H1 (cell line): ENCODE measurements around the gene RTEL1. TPM values are rescaled to one million over a fixed set of nuclear protein-coding genes. Genes with fewer than 3 reads are reported as not detected.

Source experiments
- CTCF ChIA-PET: fragments of 300-600 bp; sonication (Branson Sonifier 250); formaldehyde crosslinking; loops from one replicate; lab custom pipeline; 2021; ENCODE audit not compliant: partially characterized antibody; lab: Charles Lee
- POLR2A ChIA-PET: fragments of 300-600 bp; sonication (Branson Sonifier 250); formaldehyde crosslinking; loops from one replicate; lab custom pipeline; 2021; ENCODE audit warnings: inconsistent platforms; ENCODE audit not compliant: partially characterized antibody; lab: Charles Lee
- DNase-seq, 2 experiments: peaks; one replicate each; pipeline versions ENCODE4 v3.0.0 to v3.0.0-alpha.2; 2010 to 2022; ENCODE audit warnings: low spot score in 2 of 2, low read depth in 1 of 2, mixed read lengths in 1 of 2
- FAIRE-seq: peaks from 2 replicates; lab custom pipeline; 2011; peaks lifted over from hg19 to GRCh38; lab: Jason Lieb, UNC
- H2AFZ ChIP-seq: 2 replicates; pipeline ENCODE4 v1.8.1; 2012; ENCODE audit warnings: low read length, inconsistent platforms
- H2AK5ac ChIP-seq: 2 replicates; pipeline ENCODE4 v1.6.1; 2013; ENCODE audit warnings: low read depth, low read length
- H2BK120ac ChIP-seq: replicated peaks from 2 replicates; pipeline ENCODE3; 2013; ENCODE audit warnings: low read depth, low read length, inconsistent platforms
- H2BK12ac ChIP-seq: 2 replicates; pipeline ENCODE4 v1.6.1; 2013; ENCODE audit warnings: low read depth, low read length
- H2BK15ac ChIP-seq: 2 replicates; pipeline ENCODE4 v1.6.1; 2013; ENCODE audit warnings: low read length
- H2BK20ac ChIP-seq: 2 replicates; pipeline ENCODE4 v1.6.1; 2013; ENCODE audit warnings: low read length
- H2BK5ac ChIP-seq: 2 replicates; pipeline ENCODE4 v1.6.1; 2013; ENCODE audit warnings: low read depth, low read length
- H3K14ac ChIP-seq: 2 replicates; pipeline ENCODE4 v1.6.1; 2013; ENCODE audit warnings: inconsistent platforms; ENCODE audit not compliant: insufficient read length
- H3K18ac ChIP-seq: 2 replicates; pipeline ENCODE4 v1.6.1; 2013; ENCODE audit warnings: low read length; ENCODE audit errors: extremely low read depth
- H3K23ac ChIP-seq: 2 replicates; pipeline ENCODE4 v1.6.1; 2013; ENCODE audit warnings: inconsistent platforms; ENCODE audit not compliant: insufficient read length
- H3K23me2 ChIP-seq: 2 replicates; pipeline ENCODE4 v1.6.1; 2013; ENCODE audit warnings: low read depth, low read length
- H3K27ac ChIP-seq: 2 replicates; pipeline ENCODE4 v1.6.1; 2011; ENCODE audit warnings: low read depth, low read length, inconsistent platforms
- H3K27me3 ChIP-seq, 4 experiments: replicated peaks in 1 of 4; 1 replicate in 1 of 4; 2 replicates in 3 of 4; pipeline versions ENCODE4 v1.6.1 to v1.8.1; 2011 to 2013; ENCODE audit warnings: low read length in 3 of 4, mild to moderate bottlenecking in 3 of 4, inconsistent platforms in 2 of 4, mixed read lengths in 2 of 4, moderate library complexity in 1 of 4; ENCODE audit not compliant: control insufficient read depth in 3 of 4, insufficient read depth in 3 of 4; ENCODE audit errors: extremely low read depth in 1 of 4
- H3K36me3 ChIP-seq, 4 experiments: 2 replicates each; pipeline versions ENCODE4 v1.6.1 to v1.8.1; 2011 to 2013; ENCODE audit warnings: mild to moderate bottlenecking in 4 of 4, low read length in 3 of 4, moderate library complexity in 2 of 4, control low read depth in 1 of 4, inconsistent platforms in 1 of 4; ENCODE audit not compliant: insufficient read depth in 4 of 4, control insufficient read depth in 2 of 4
- H3K4ac ChIP-seq: replicated peaks from 2 replicates; pipeline ENCODE3; 2013; ENCODE audit warnings: low read length, low read depth, mixed read lengths, inconsistent platforms; ENCODE audit not compliant: insufficient read length
- H3K4me1 ChIP-seq, 4 experiments: replicated peaks in 1 of 4; 1 replicate in 1 of 4; 2 replicates in 3 of 4; pipeline versions ENCODE4 v1.6.1 to v1.8.1; 2011 to 2013; ENCODE audit warnings: low read length in 3 of 4, inconsistent platforms in 2 of 4, mixed read lengths in 1 of 4; ENCODE audit not compliant: insufficient read depth in 4 of 4, control insufficient read depth in 3 of 4
- H3K4me2 ChIP-seq, 2 experiments: 2 replicates each; pipeline versions ENCODE4 v1.6.1 to v1.8.1; 2011 to 2013; ENCODE audit warnings: low read depth in 2 of 2, low read length in 2 of 2, control low read depth in 1 of 2, inconsistent platforms in 1 of 2, mild to moderate bottlenecking in 1 of 2; ENCODE audit not compliant: insufficient read depth in 1 of 2
- H3K4me3 ChIP-seq, 4 experiments: fragments of 200-600, 300-600 bp in 1 of 4; sonication (generic), shearing (Covaris generic), sonication (Bioruptor Twin) in 1 of 4; 2 replicates each; pipeline versions ENCODE4 v1.5.1 to v1.8.1; 2011 to 2016; ENCODE audit warnings: low read length in 4 of 4, low read depth in 3 of 4, control low read depth in 2 of 4, inconsistent platforms in 2 of 4, mild to moderate bottlenecking in 2 of 4, mixed read lengths in 1 of 4, moderate library complexity in 1 of 4; ENCODE audit not compliant: insufficient read depth in 2 of 4; ENCODE audit errors: extremely low read depth in 1 of 4
- H3K56ac ChIP-seq: replicated peaks from 2 replicates; pipeline ENCODE3; 2013; ENCODE audit warnings: low read depth, mild to moderate bottlenecking, mixed read lengths, low read length, inconsistent platforms; ENCODE audit not compliant: insufficient read length
- H3K79me1 ChIP-seq: 2 replicates; pipeline ENCODE4 v1.6.1; 2013; ENCODE audit warnings: low read depth, low read length, control low read depth
- H3K79me2 ChIP-seq, 2 experiments: 2 replicates each; pipeline versions ENCODE4 v1.6.1 to v1.8.1; 2012 to 2013; ENCODE audit warnings: low read length in 2 of 2, mild to moderate bottlenecking in 2 of 2, inconsistent platforms in 1 of 2; ENCODE audit not compliant: insufficient read depth in 2 of 2, control insufficient read depth in 1 of 2
- H3K9ac ChIP-seq, 4 experiments: replicated peaks in 1 of 4; 1 replicate in 1 of 4; 2 replicates in 3 of 4; pipeline versions ENCODE4 v1.6.1 to v1.8.1; 2011 to 2013; ENCODE audit warnings: low read depth in 3 of 4, low read length in 3 of 4, control low read depth in 2 of 4, mild to moderate bottlenecking in 2 of 4, moderate library complexity in 2 of 4, inconsistent platforms in 1 of 4; ENCODE audit errors: extremely low read depth in 1 of 4
- H3K9me3 ChIP-seq, 2 experiments: 2 replicates each; pipeline versions ENCODE4 v1.6.1 to v1.8.1; 2012 to 2013; ENCODE audit warnings: mild to moderate bottlenecking in 2 of 2, moderate library complexity in 2 of 2, control low read depth in 1 of 2, inconsistent platforms in 1 of 2, low read depth in 1 of 2, low read length in 1 of 2, mixed read lengths in 1 of 2; ENCODE audit not compliant: insufficient read depth in 2 of 2
- H4K20me1 ChIP-seq, 2 experiments: replicated peaks in 1 of 2; 2 replicates each; pipeline versions ENCODE3 to v1.8.1; 2011 to 2013; ENCODE audit warnings: inconsistent platforms in 2 of 2, low read length in 2 of 2, mild to moderate bottlenecking in 1 of 2; ENCODE audit not compliant: insufficient read depth in 2 of 2, control insufficient read depth in 1 of 2
- H4K5ac ChIP-seq: 2 replicates; pipeline ENCODE4 v1.6.1; 2013; ENCODE audit warnings: low read length, low read depth, mixed read lengths, inconsistent platforms; ENCODE audit not compliant: insufficient read length
- H4K8ac ChIP-seq: 2 replicates; pipeline ENCODE4 v1.8.0; 2013; ENCODE audit warnings: mild to moderate bottlenecking, moderate library complexity, low read length, inconsistent platforms; ENCODE audit not compliant: insufficient read depth; ENCODE audit errors: extremely low read depth
- H4K91ac ChIP-seq: replicated peaks from 2 replicates; pipeline ENCODE3; 2013; ENCODE audit warnings: low read length, mixed read lengths, inconsistent platforms; ENCODE audit not compliant: insufficient read length
- CREB1 ChIP-seq: IDR thresholded peaks from 2 replicates; pipeline ENCODE4 v1.6.1; 2012; ENCODE audit warnings: inconsistent platforms
- CTCF ChIP-seq, 3 experiments: IDR thresholded peaks; 1 replicate in 2 of 3; 2 replicates in 1 of 3; pipeline versions ENCODE4 v1.5.1 to v1.6.1; 2011; ENCODE audit warnings: low read length in 3 of 3, mild to moderate bottlenecking in 3 of 3, inconsistent platforms in 2 of 3, low read depth in 1 of 3, moderate library complexity in 1 of 3; ENCODE audit not compliant: insufficient read depth in 1 of 3; ENCODE audit errors: control extremely low read depth in 1 of 3
- HDAC2 ChIP-seq, 2 experiments: fragments of 300-600 bp in 1 of 2; sonication (generic) in 1 of 2; IDR thresholded peaks; 2 replicates each; pipeline ENCODE4 v1.6.1; 2011 to 2012; ENCODE audit warnings: low read depth in 2 of 2, low read length in 2 of 2, mild to moderate bottlenecking in 2 of 2, moderate library complexity in 2 of 2, borderline replicate concordance in 1 of 2, inconsistent platforms in 1 of 2
- HDAC6 ChIP-seq: IDR thresholded peaks from one replicate; pipeline ENCODE4 v1.7.1; 2012; ENCODE audit warnings: low read depth, mild to moderate bottlenecking, inconsistent platforms, low read length, moderate library complexity
- MAFK ChIP-seq: IDR thresholded peaks from 2 replicates; pipeline ENCODE4 v1.6.1; 2012; ENCODE audit warnings: low read depth, mild to moderate bottlenecking, improper control_type of control experiment, low read length
- POLR2A ChIP-seq, 2 experiments: IDR thresholded peaks; 1 replicate in 1 of 2; 2 replicates in 1 of 2; pipeline ENCODE4 v1.6.1; 2011; ENCODE audit warnings: low read depth in 2 of 2, low read length in 2 of 2, mild to moderate bottlenecking in 2 of 2; ENCODE audit errors: control extremely low read depth in 1 of 2
- POU5F1 ChIP-seq: IDR thresholded peaks from 2 replicates; pipeline ENCODE4 v1.6.1; 2011; ENCODE audit warnings: low read depth, mild to moderate bottlenecking, low read length, moderate library complexity
- SP1 ChIP-seq: IDR thresholded peaks from 2 replicates; pipeline ENCODE4 v1.6.1; 2011; ENCODE audit warnings: low read depth, low read length
- SP2 ChIP-seq: IDR thresholded peaks from 2 replicates; pipeline ENCODE4 v1.6.1; 2012; ENCODE audit warnings: mild to moderate bottlenecking, low read length, inconsistent platforms
- whole genome bisulfite sequencing, 2 experiments: shearing (Covaris generic) in 1 of 2; methylation state at CpG; one replicate each; pipeline versions ENCODE4 v1.1.6 to v1.1.7; 2013 to 2015; ENCODE audit warnings: low lambda C conversion rate in 2 of 2, mixed read lengths in 2 of 2, inconsistent platforms in 1 of 2, low coverage in 1 of 2, missing lambda C conversion rate in 1 of 2; ENCODE audit not compliant: insufficient replicate concordance in 2 of 2, insufficient coverage in 1 of 2, insufficient read length in 1 of 2; ENCODE audit errors: extremely low coverage in 1 of 2, missing lambda C conversion rate in 1 of 2; 5-methylcytosine and 5-hydroxymethylcytosine counted together
- polyA plus RNA-seq, 7 experiments: library from polyadenylated mRNA; depleted of rRNA in 3 of 7; stranded (reverse) in 5 of 7; unstranded in 2 of 7; fragments of >200 nt in 5 of 7; fragments of 200-250 nt in 2 of 7; gene quantifications; 1 replicate in 5 of 7; 2 replicates in 1 of 7; 4 replicates in 1 of 7; pipeline versions ENCODE4 v1.2.1 to v1.2.3, GENCODE V29; 2011 to 2013; ENCODE audit warnings: missing spikeins in 2 of 7, mixed read lengths in 2 of 7
- total RNA-seq: library from RNA; stranded (reverse); fragmentation: NEBNext Ultra II Directional; extraction: Animal tissue kit (Norgen Biotek cat#: 25700); gene quantifications from 2 replicates; pipeline ENCODE4 v1.2.1, GENCODE V29; 2021

RTEL1 gene
- total and polyA plus RNA-seq, 2 of the 8 experiments (the other 6 are each of a cell fraction or from before 2014, with no cell fraction given) = 16.2 to 37.1 TPM

GRCh38 chr20:63705232-63706026 is 47.3 kb downstream of the RTEL1 start:
- Histone ChIP-seq H2AK5ac (no peak overlapping the region), H3K14ac (no peak overlapping the region)
- no peak for FAIRE-seq
- TF ChIP-seq MAFK (no peak), POLR2A (IDR thresholded peaks at IDR 0.05; ENCODE audit: control extremely low read depth in 1 of 2, low read depth in 2 of 2, low read length in 2 of 2) (no peak), SP1 (no peak), SP2 (no peak), CREB1 (no peak), HDAC2 (IDR thresholded peaks at IDR 0.05; ENCODE audit: borderline replicate concordance in 1 of 2, low read depth in 2 of 2, low read length in 2 of 2) (no peak), HDAC6 (no peak), POU5F1 (no peak), CTCF (IDR thresholded peaks at IDR 0.05; ENCODE audit: control extremely low read depth in 1 of 3, insufficient read depth in 1 of 3, low read depth in 1 of 3, low read length in 3 of 3) (no peak)

More at GRCh38 chr20:63705232-63706026, 47.3 kb downstream of the RTEL1 start:
- ChIA-PET CTCF (interaction anchor here (0.5 to 1.5 kb wide), 7 partner anchors 17 to 168 kb away, joined by 3 to 4 read pairs (median 3); no protein-coding TSS in a partner anchor), POLR2A (interaction anchor here (1.2 to 4.7 kb wide), 3 partner anchors 9 to 110 kb away, joined by 3 to 49 read pairs (median 3); partner anchors contain the start of genes LIME1 and TNFRSF6B)
- Histone ChIP-seq H3K9me3 (no peaks in the 10 kb centered on the region), H2BK12ac (no peak overlapping the region), H3K79me1 (peaks cover 6% of the 10 kb centered on the region; the same call in 1 of the 2 replicates), H3K18ac (no peak overlapping the region), H3K9ac (no peak overlapping the region), H3K23me2 (peaks cover 5% of the 10 kb centered on the region; the same call in 1 of the 2 replicates), H3K4me2 (no peak overlapping the region), H4K20me1 (peaks cover 8 to 17% of the 10 kb centered on the region in 2 experiments), H2BK5ac (no peak overlapping the region), H4K8ac (no peak overlapping the region), H3K79me2 (peaks cover 0 to 32% of the 10 kb centered on the region in 2 experiments; a peak in 3 of 4 replicates), H2BK15ac (no peak overlapping the region), H3K56ac (no peak overlapping the region), H2AFZ (no peak overlapping the region), H3K36me3 (peaks cover 3 to 18% (median 9%) of the 10 kb centered on the region in 4 experiments; a peak in 7 of 8 replicates), H2BK120ac (no peak overlapping the region), H2BK20ac (no peak overlapping the region), H4K5ac (no peak overlapping the region), H3K4me1 (peaks cover 0 to 11% (median 6%) of the 10 kb centered on the region in 4 experiments; a peak in 5 of 7 replicates), H3K4me3 (no peak overlapping the region), H3K23ac (no peak overlapping the region), H3K4ac (no peak overlapping the region), H3K27ac (no peak overlapping the region), H3K27me3 (no peaks in the 10 kb centered on the region), H4K91ac (no peak overlapping the region)
- no peak for DNase-seq
- WGBS, 2 experiments = 91% methylated on average over 8 of the region's 8 CpGs; no CpG with 5 or more reads in 1 of the 2 experiments
